HG02852 (cell line): ENCODE measurements around the gene CA12.

Source experiments
- ATAC-seq: cut with Tn5 transposase; IDR thresholded peaks from one replicate; pipeline ENCODE4 v1.9.1; 2021; ENCODE audit warnings: mild to moderate bottlenecking, moderate library complexity; ENCODE audit not compliant: unreplicated experiment

CA12 gene

DNA sequence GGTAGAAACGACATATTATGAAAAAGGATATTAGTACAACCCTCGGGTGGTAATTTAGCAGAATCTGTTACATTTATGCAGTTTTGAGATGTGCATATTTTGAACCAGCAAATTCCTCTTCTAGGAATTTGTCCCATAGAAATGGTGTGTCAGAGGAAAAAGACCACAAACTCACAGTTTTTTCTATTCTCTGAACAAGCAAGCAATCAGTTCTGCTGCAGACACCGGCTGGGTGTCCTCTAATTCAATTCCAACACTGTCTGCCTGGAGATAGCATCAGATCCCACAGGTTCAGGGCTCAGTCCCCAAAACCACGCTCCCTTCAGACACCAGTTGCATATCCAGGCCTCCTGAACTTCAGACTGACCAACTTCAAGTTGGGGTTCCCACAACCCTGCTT is 67.8 kb downstream of the CA12 start:
- no peak for ATAC-seq

- no peak for ATAC-seq
Measured at GRCh38 chr15:63312286-63312685, 69.4 kb downstream of the CA12 start.

GRCh38 chr15:63310646-63311045 is 71.0 kb downstream of the CA12 start:
- ATAC-seq: no peak

DNA sequence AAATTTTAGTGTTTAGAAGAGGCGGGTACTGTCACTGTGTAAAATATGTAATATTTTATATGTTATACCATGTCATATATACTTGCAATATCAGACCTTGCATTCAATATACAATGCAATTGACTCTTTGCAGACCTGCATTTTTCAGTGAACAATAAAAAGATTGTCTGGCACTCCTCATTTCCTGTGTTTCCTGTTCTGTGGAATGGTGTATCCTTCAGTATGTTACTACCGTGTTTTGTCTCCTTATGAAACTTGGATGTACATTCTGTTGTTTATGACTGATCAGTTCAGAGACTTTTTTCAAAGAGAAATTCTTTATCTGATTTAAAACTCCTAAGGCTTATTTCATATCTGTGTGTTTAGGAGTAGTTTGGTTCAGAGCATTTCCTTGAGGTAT is 72.7 kb downstream of the CA12 start:
- ATAC-seq: no peak

DNA sequence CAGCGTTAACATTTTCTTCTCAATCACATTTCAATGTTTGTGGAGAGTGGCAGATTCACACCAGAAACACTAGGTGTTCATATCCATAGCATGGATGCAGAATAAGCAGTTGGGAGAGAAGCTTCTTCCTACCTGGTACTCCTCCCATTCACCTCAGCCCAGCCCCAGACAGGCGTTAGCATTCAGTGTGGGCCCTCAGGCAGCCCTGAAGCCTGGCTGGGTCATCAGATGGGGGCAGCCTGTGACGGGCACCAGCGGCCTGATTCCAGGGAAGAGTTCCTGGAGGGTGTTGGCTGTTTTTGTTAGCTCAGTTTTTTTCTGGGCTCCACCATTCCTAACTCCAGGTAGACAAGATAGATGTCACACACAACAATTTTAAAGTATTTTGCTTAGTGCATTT is 73.2 kb downstream of the CA12 start:
- no peak for ATAC-seq

GRCh38 chr15:63306492-63307073 is 75.1 kb downstream of the CA12 start:
- ATAC-seq: no peak

DNA sequence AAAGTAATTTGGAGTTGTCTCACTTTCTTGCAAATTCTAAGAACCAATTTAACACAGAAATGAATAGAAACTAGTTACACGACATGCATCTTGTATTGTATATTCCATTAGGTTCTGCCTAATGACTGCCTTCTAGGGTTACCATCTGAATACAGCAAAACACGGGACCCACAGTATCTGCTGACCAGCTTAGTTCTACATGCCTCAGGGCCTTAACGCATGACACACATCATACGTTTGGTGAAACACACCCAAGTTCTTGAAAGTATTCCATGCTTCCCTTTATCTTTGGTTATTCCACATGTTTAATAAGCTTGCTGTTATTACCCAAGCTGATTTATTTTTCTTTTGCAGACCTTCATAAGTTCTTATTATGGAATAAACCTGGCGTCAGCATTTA is 76.4 kb downstream of the CA12 start:
- no peak for ATAC-seq

- no peak for ATAC-seq
Measured at GRCh38 chr15:63301088-63301487, 80.6 kb downstream of the CA12 start.

DNA sequence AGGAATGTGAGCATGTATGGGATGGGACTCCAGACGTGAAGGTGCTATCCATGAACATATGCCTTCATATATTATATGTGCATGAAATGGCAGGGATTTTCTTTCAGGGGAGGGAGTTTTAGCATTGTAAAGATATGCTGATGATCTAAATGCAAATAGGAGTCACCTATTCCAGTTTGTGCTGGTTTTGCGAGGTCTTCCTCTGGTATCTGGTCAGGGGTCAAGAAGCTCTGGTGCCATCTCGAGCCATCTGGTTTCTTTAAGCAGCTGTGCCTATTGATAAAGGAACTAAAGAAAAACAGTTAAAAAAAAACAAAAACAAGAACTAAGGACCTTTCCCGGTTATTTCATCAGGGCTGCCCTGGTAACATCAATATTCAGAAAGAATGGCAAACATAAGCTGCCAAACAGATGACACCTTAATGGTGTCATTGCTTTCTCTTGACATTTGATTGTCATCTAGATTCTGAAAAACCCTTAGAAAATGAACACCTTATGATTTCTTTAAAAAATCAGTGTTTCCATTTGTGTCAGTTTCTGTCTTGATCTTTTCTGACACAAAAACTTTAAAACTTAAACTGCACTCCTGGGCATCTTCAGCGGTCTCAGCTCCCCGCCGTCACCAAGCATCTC is 81.6 kb downstream of the CA12 start:
- no peak for ATAC-seq

- ATAC-seq: no peak
Measured at GRCh38 chr15:63296195-63296594, 85.5 kb downstream of the CA12 start.

DNA sequence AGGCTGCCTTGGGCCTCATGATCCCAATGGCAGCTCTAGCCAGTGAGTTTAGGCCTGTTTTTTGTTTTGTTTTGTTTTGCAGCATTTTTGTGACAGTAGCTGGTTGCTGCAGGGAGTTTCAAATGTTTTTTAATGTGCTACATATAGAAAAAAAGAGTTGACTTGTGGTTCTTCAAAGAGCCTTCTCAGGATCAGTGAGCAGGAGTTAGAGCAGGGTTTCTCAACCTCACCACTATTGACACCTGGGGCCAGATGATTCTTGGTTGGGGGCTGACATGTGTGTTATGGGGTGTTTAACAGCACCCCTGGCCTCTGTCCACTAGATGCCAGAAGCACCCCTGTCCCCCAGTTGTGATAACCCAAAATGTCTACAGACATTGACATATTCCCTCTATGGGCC is 86.3 kb downstream of the CA12 start:
- ATAC-seq: no peak

DNA sequence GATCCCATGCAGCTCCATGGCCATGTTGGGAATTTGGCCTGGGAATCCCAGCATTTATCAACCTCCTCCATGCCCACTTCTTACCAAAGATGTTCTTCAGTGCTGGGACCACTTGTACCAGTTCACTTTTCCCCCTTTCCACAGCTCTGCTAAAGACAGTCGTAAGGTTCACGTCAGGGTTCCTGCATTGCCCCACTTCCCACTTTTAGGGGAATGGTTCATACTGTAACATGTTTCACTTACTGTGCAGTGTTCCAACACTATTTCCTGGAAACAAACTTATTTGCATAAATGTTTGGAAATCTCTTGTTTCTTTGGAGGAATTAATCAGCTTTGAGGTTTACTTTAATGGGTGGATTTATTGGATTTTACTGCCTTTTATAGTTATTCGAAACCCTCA is 87.3 kb downstream of the CA12 start:
- ATAC-seq: no peak

GRCh38 chr15:63292771-63293170 is 88.9 kb downstream of the CA12 start:
- ATAC-seq: peak; percentile 50

DNA sequence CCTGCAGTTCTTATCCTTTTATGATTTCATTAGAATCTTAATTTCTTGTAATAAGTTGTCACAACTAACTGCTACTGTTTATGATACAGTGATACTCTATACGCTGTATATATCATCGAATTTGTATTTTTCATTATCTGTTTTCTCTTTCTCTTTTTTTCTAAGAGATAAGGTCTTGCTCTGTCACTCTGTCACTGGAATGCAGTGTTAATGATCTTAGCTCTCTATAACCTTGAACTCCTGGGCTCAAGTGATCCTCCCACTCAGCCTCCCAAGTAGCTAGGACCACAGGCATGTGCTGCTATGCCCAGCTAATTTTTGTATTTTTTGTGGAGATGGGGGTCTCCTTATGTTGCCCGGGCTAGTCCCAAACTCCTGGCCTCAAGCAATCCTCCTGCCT is 89.4 kb downstream of the CA12 start:
- no peak for ATAC-seq

- no peak for ATAC-seq
Measured at GRCh38 chr15:63291507-63291906, 90.1 kb downstream of the CA12 start.

DNA sequence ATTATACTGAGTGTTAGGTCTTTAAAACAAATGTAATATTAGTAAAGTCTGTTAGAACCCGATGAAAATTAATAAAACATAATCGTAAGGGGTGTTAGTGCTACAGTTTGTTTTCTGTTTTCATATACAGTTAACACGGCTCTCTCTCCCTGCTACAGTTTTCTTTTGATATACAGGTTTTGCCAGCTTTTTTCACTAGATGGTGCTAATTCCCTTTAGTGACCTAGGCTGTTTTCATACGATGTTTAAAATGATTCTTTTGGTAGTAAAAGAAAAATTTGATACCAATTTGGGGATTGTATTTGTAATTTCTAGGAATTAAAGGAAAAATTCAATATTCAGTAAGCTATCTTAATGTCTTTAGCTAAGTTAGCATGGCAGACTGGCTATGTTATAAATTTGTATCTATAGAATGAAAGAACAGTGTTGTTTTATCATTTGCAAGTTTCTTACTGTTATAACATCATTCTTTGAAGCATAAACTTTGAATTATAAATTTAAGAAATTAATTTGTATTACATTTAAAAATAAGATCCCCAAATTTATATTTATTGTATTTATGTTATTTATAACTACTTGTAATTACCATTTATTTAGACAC is 92.8 kb downstream of the CA12 start:
- ATAC-seq: no peak

GRCh38 chr15:63288342-63288741 is 93.3 kb downstream of the CA12 start:
- no peak for ATAC-seq

DNA sequence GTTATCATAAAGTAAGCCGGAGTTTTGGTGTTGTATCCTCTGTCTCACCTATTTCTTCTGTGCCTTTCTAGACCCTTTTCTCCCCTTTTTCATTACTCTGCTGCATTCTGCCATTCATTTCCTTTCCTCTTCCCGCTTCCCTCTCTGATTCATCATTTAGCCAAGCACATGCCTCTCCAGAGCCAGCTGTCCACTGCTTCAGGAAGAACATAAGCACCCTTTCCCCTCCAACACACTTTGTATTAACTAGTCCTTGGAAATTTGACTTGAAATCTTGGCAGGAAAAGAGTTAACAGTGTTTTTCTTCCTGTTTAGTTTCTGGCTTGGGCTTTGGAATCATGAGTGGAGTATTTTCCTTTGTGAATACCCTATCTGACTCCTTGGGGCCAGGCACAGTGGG is 94.5 kb downstream of the CA12 start:
- no peak for ATAC-seq

- no peak for ATAC-seq
Measured at GRCh38 chr15:63284335-63284734, 97.3 kb downstream of the CA12 start.

DNA sequence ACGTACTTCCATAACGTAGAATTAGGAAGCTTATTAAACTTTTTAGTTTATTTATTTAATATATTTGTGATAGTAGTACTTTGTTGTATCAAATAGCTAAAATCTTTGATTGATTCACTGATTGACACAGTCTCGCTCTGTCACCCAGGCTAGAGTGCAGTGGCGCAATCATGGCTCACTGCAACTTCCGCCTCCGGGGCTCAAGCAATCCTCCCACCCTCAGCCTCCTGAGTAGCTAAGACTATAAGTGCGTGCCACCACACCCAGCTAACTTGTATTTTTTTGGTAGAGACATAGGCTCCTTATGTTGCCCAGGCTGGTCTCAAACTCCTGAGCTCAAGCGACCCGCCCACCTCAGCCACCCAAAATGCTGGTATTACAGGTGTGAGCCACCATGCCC is 98.5 kb downstream of the CA12 start:
- no peak for ATAC-seq

GRCh38 chr15:63277893-63278456 is 103.7 kb downstream of the CA12 start:
- ATAC-seq: no peak
